ENCODE measurements around the gene MTMR1.

Gene MTMR1

DNA sequence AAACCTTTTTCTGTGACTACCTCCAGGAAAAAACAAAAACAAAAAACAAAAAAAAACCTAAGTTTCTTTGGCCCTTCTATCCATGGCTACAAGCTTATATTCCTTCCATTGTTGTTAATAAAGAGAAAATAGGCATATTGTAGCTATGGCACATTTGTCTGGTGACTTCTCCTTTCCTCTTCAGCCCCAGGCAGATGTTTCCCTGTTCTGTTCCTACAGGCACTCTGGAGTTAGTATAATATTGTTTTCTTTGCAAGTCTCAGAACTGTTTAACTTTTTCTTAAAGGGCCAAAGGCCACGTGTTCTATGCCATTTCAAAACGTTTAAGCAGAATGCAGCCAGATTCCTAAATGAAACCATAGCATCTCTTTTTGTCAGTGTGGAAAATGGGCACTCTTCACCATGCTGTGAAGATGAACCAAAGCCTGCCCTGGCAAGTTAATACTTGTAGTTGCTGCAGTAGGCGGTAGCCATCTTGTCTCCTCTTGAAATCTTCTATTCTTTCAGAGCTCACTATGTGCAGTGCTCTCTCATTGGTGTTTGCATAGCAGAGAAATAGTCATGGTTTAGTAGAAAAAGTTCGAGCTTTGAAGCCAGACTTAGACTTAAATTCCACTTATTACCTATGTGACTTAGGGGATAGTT lies 44.8 kb upstream of the MTMR1 start:
- Histone ChIP-seq H2AFZ (no peak overlapping the region), H3K9ac (no peak overlapping the region), H3K9me3 (ENCODE audit: control insufficient read depth, low read length) (no peaks in the 10 kb centered on the region), H3K4me2 (ENCODE audit: low read length) (no peak overlapping the region), H3K27me3 (ENCODE audit: control insufficient read depth, insufficient read depth, low read length) (no peaks in the 10 kb centered on the region), H3K36me3 (ENCODE audit: control insufficient read depth, insufficient read depth, low read length) (no peaks in the 10 kb centered on the region), H3K79me2 (no peaks in the 10 kb centered on the region), H3K27ac (no peak overlapping the region), H3K4me3 (ENCODE audit: low read depth, low read length) (no peak overlapping the region), H3K4me1 (no peaks in the 10 kb centered on the region)
- TF ChIP-seq, protein P1, sequence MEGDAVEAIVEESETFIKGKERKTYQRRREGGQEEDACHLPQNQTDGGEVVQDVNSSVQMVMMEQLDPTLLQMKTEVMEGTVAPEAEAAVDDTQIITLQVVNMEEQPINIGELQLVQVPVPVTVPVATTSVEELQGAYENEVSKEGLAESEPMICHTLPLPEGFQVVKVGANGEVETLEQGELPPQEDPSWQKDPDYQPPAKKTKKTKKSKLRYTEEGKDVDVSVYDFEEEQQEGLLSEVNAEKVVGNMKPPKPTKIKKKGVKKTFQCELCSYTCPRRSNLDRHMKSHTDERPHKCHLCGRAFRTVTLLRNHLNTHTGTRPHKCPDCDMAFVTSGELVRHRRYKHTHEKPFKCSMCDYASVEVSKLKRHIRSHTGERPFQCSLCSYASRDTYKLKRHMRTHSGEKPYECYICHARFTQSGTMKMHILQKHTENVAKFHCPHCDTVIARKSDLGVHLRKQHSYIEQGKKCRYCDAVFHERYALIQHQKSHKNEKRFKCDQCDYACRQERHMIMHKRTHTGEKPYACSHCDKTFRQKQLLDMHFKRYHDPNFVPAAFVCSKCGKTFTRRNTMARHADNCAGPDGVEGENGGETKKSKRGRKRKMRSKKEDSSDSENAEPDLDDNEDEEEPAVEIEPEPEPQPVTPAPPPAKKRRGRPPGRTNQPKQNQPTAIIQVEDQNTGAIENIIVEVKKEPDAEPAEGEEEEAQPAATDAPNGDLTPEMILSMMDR (IDR thresholded peaks at IDR 0.05) = no peak

DNA sequence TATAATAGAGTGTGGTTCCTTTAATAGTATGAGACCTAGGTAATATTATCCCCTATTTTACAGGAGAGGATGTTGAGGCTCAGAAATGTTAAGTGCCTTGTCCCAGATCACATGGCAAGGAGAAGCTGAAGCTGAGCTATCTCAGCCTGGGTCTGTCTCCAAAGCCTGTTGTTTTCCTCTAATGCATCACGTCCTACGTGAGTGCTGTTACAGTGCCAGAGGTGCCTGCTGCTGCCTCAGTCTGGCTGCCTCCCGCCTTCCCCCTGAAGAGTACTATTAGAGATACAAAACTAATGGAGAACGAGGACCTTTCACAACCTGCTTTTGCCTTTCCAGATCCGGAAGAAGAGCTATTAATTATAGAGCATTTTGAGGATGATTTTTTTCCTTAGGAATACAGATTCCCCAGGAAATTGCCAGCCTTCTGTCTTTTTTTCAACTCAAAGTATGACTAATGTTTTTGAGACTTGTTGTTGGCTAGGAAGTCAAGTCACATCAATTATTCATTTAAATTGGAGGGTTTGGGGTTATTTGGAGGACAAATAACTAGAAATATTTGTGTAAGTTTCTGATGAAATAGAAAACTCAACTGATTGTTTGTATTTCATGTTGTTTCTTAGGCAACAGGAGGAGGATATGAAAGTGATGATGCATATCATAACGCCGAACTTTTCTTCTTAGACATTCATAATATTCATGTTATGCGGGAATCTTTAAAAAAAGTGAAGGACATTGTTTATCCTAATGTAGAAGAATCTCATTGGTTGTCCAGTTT lies 43.9 kb upstream of the MTMR1 start:
- TF ChIP-seq, protein P1 (IDR thresholded peaks at IDR 0.05) = no peak
- Histone ChIP-seq H3K27ac (no peak overlapping the region), H3K27me3 (ENCODE audit: control insufficient read depth, insufficient read depth, low read length) (no peaks in the 10 kb centered on the region), H3K36me3 (ENCODE audit: control insufficient read depth, insufficient read depth, low read length) (no peaks in the 10 kb centered on the region), H3K9me3 (ENCODE audit: control insufficient read depth, low read length) (no peaks in the 10 kb centered on the region), H3K4me1 (no peaks in the 10 kb centered on the region), H3K4me2 (ENCODE audit: low read length) (no peak overlapping the region), H2AFZ (no peak overlapping the region), H3K4me3 (ENCODE audit: low read depth, low read length) (no peak overlapping the region), H3K9ac (no peak overlapping the region), H3K79me2 (no peaks in the 10 kb centered on the region)

DNA sequence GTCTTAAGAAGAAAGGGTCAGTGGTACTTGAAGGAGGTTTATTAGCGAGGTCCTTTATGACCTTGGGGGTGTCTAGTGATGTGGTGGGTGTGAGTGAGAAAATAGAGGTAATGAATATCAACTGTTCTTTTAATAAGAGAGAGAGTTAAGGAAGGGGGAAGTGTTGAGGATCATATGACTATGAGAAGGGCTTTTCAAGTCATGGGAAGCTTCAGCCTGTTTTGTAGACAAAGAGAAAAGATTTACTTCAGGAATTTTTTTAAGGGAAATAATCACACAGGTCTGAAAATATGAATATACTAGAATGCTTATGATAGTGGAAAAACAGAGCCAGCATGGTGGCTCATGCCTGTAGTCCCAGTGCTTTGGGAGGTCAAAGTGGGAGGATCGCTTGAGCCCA lies 41.3 kb upstream of the MTMR1 start:
- no peak overlapping the region for H2AFZ ChIP-seq
- H3K4me1 ChIP-seq = no peaks in the 10 kb centered on the region
- H3K27me3 ChIP-seq (ENCODE audit: control insufficient read depth, insufficient read depth, low read length) = no peaks in the 10 kb centered on the region
- no peak overlapping the region for H3K27ac ChIP-seq
- no peaks in the 10 kb centered on the region for H3K9me3 ChIP-seq (ENCODE audit: control insufficient read depth, low read length)
- no peak overlapping the region for H3K4me2 ChIP-seq (ENCODE audit: low read length)
- H3K9ac ChIP-seq = no peak overlapping the region
- no peaks in the 10 kb centered on the region for H3K79me2 ChIP-seq
- H3K36me3 ChIP-seq (ENCODE audit: control insufficient read depth, insufficient read depth, low read length) = no peaks in the 10 kb centered on the region
- TF ChIP-seq, protein P1 (IDR thresholded peaks at IDR 0.05) = no peak
- no peak overlapping the region for H3K4me3 ChIP-seq (ENCODE audit: low read depth, low read length)

DNA sequence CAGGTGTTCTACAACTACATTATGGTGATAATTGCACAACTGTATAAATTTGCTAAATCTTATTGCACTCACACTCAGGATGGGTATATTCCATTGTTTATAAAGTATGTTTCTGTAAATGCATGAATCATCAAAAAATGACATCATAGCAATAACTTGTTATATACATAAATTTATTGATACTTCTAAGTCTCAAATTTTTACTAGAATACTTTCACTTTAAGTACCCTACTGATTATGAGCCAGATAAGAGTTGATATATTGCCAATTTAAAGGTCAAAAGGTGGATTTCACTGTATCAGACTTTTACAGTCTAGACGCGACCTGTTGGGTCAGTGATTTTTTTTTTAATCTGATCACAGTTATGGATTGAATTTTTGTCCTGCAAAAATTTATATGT lies 37.4 kb upstream of the MTMR1 start:
- no peaks in the 10 kb centered on the region for H3K27me3 ChIP-seq (ENCODE audit: control insufficient read depth, insufficient read depth, low read length)
- H3K79me2 ChIP-seq = no peaks in the 10 kb centered on the region
- H3K4me2 ChIP-seq (ENCODE audit: low read length) = no peak overlapping the region
- TF ChIP-seq, protein P1 (IDR thresholded peaks at IDR 0.05) = no peak
- no peaks in the 10 kb centered on the region for H3K36me3 ChIP-seq (ENCODE audit: control insufficient read depth, insufficient read depth, low read length)
- no peak overlapping the region for H3K4me3 ChIP-seq (ENCODE audit: low read depth, low read length)
- no peaks in the 10 kb centered on the region for H3K4me1 ChIP-seq
- H3K9ac ChIP-seq = no peak overlapping the region
- no peak overlapping the region for H2AFZ ChIP-seq
- no peak overlapping the region for H3K27ac ChIP-seq
- H3K9me3 ChIP-seq (ENCODE audit: control insufficient read depth, low read length) = no peaks in the 10 kb centered on the region
